CD4-positive, alpha-beta T cell treated with Interleukin-15 for 1 hour (primary cell): Measurements from ENCODE around the gene USP54.
"Not testable (repeated sequence)": the region's sequence is repeated elsewhere in the genome, so short reads cannot be mapped to it uniquely, and the experiment has no call there.

Experiments
- DNase-seq: peaks from one replicate; pipeline ENCODE4 v3.0.0-alpha.2; 2020

The USP54 gene

GRCh38 chr10:73590881-73591799 lies at the start of gene USP54:
Gene USP54 (minus strand): TSS chr10:73591342. CDS start chr10:73575658, 15,684 bp downstream.
- no peak for DNase-seq

GRCh38 chr10:73639286-73639685 lies 48.1 kb upstream of the USP54 start:
- DNase-seq: no peak

DNA sequence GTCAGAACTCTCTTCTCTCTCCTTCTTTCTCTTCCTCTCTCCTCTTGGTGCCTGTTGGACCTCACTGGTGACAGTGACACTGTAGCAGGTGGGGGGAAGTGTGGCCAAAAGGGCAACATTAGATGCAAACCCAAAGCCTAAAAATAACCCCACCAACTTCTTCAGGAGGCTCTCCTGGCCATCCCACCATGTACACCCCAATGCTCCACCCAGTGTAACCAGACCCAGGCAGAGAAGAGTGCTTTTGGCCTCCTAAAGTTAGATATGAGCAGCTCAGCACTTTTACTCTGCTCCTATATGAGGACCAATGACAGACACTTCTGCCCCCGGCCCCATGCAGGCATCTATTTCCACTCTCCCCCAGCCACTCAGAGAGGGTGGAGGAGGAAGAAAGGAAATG lies 44.6 kb upstream of the USP54 start:
- DNase-seq: no peak

DNA sequence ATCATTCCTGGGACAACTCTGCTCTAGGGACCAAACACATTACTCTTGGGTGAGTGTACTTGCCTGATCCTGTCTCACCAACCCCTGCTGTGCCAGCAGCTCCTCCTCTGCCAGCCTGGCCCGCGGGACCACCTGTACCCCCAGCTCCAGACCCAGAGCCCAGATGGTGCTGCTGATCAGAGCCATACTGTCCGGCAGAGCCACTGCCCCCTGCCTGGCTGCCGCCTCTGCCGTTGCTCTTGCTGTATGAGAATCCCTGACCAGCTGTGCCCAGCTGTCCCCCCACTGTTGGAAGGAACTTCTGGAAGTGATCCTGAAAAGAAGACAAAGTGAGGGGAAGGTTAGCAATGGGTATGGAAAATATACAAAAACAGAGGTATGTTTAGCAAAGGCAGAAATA lies 43.3 kb upstream of the USP54 start:
- DNase-seq: no peak

GRCh38 chr10:73629165-73629564 lies 38.0 kb upstream of the USP54 start:
- no peak for DNase-seq

DNA sequence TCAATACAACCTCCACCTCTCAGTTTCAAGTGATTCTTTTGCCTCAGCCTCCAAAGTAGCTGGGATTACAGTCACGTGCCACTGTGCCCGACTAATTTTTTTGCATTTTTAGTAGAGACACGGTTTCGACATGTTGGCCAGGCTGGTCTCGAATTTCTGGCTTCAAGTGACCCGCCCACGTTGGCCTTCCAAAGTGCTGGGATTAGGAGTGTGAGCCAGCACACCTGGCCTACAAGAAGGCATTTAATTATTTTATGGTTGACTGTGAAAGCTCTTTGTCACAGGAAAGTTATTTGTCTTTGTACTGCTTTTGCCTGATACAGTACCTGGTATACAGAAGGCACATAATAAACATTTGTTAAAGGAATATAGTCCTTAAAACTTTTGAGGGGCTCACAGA lies 37.3 kb upstream of the USP54 start:
- DNase-seq: no peak

DNA sequence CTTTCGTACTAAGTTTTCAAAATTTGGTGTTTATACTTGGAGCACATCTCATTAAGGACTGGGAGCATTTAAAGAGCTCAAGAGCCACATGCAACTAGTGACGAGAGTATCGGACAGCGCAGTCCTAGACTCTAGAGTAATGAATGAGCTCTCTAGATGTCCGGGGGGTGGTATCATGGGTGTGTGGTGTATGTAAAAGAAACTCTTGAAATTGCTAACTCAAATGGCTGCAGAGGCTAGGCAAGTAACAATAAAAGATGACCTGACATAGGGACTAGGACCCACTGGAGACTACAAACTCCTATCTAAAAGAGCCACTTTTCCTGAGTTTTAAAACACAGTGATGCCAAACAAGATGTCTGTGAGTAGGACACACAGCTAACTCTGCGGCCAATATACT lies 36.2 kb upstream of the USP54 start:
- no peak for DNase-seq

GRCh38 chr10:73625884-73626752 lies 35.0 kb upstream of the USP54 start:
- peak; percentile 96 for DNase-seq

- DNase-seq: no peak
Measured at GRCh38 chr10:73625004-73625883, 34.1 kb upstream of the USP54 start.

GRCh38 chr10:73623056-73623455 lies 31.9 kb upstream of the USP54 start:
- DNase-seq: no peak

- not testable (repeated sequence) for DNase-seq
Measured at GRCh38 chr10:73620974-73621373, 29.8 kb upstream of the USP54 start.

GRCh38 chr10:73617143-73617542 lies 26.0 kb upstream of the USP54 start:
- not testable (repeated sequence) for DNase-seq

GRCh38 chr10:73614720-73615119 lies 23.6 kb upstream of the USP54 start:
- no peak for DNase-seq

DNA sequence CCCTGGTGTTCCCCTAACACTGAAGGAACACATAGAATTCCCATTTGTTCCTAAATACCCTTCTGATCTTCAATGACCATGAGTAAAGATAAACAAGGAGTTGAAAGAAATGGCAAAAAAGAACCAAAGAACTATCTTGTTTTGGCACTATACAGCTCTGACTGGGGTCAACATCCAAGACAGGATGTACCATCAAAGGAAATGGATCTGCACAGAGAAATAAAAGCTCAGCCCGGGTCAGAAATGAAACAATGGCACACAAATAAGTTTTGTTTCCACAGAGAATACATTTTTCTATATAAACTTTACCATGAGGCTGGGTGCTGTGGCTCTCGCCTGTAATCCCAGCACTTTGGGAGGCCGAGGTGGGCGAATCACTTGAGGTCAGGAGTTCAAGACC lies 18.0 kb upstream of the USP54 start:
- no peak for DNase-seq

GRCh38 chr10:73601486-73601921 lies 10.4 kb upstream of the USP54 start:
- DNase-seq: no peak

DNA sequence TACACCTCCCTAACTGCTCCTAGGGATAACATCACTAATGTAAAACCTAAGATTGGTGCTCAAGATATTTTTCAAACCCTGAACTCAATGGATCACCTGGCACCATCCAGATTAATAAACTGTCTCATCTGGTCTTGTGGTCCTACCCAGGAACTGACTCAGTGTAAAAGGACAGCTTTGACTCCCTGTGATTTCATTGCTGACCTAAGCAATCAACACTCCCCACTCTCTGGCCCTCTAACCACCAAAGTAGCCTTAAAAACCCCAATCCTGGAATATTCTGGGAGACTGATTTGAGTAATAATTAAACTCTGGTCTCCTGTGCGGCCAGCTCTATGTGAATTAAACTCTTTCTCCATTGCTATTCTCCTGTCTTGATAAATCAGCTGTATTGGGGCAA lies 6.2 kb upstream of the USP54 start:
- no peak for DNase-seq

DNA sequence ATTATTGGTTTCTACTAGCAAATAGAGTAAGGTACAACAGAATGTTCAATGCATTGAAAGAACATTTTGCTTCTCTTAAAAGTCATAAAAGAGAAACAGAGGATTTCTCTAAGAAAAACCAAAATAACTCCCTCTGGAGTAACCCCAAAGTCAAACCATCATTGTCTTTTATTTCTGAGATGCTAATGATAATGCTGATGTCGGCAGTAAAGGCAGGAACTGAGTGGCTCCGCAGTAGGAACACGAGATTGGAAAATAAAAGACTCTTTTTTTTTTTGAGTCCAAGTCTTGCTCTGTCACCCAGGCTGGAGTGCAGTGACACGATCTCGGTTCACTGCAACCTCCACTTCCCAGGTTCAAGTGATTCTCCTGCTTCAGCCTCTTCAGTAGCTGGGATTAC lies 2.7 kb upstream of the USP54 start:
- no peak for DNase-seq

- DNase-seq: no peak
Measured at GRCh38 chr10:73593110-73593509, 2.0 kb upstream of the USP54 start.

- peak; percentile 31 for DNase-seq
Measured at GRCh38 chr10:73591935-73592699, 975 bp upstream of the USP54 start.

DNA sequence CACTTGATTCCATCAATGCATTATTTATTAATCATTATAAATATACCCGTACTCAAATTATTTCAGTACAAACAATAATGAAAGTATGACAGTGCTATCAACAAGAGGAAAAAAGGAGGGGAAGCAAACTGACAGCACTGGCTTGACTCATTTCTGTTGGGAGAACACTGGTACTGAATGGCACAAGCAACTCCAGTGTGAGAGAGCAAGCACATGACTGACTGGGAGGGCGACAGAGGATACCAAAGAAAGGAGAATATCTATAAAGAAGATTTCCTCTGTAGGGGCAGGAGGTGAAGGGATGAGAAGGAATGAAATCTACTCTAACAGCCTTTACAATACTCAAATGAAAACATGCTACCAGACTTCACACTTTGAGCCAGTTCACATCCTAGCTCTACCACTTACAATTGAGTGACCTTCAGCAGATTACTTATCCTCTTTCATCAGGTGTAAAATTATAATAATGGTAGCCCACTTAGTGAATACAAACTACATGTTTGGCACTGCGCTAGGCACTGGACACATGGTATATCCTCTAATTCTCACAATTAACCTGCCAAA lies 1.5 kb downstream of the USP54 start:
- DNase-seq: no peak

- DNase-seq: no peak
Measured at GRCh38 chr10:73588656-73589055, 2.5 kb downstream of the USP54 start.

GRCh38 chr10:73586583-73586984 lies 4.6 kb downstream of the USP54 start:
- DNase-seq: no peak
